ENCODE results near the gene CYBA. TPM values are rescaled to one million over a fixed set of nuclear protein-coding genes. Genes with fewer than 3 reads are reported as not detected.

The CYBA gene
- total and polyA plus RNA-seq, 3 experiments from 2014 or later: 208 to 1,129 (median 237) TPM

GRCh38 chr16:88657371-88657770, 6.5 kb upstream of the CYBA start:
- H3K4me1 Mint-ChIP-seq: peaks cover 10 to 15% (median 14%) of the 10 kb centered on the region in 3 donors
- H3K4me1 ChIP-seq (ENCODE audit: insufficient read depth, low read length): peaks cover 6% of the 10 kb centered on the region
- peaks cover 0 to 37% (median 0%) of the 10 kb centered on the region in 3 donors for H3K36me3 Mint-ChIP-seq
- no peak overlapping the region for H3K27ac Mint-ChIP-seq
- H3K27me3 Mint-ChIP-seq: no peaks in the 10 kb centered on the region
- no peaks in the 10 kb centered on the region for H3K36me3 ChIP-seq (ENCODE audit: insufficient read depth, low read length)
- H3K4me3 Mint-ChIP-seq: no peak overlapping the region
- no peaks in the 10 kb centered on the region for H3K9me3 Mint-ChIP-seq
- H3K4me3 ChIP-seq (ENCODE audit: low read length): no peak overlapping the region
- H3K9me3 ChIP-seq (ENCODE audit: low read length): no peaks in the 10 kb centered on the region
- POLR2A ChIA-PET: no interaction called here
- CTCF ChIA-PET: interaction anchor here (1.5 kb wide), 1 partner anchor 24 kb away, joined by 3 read pairs; no protein-coding TSS in a partner anchor
- H3K27ac ChIP-seq (ENCODE audit: low read depth, low read length): no peak overlapping the region
- DNase-seq: no peak
- no peaks in the 10 kb centered on the region for H3K27me3 ChIP-seq (ENCODE audit: insufficient read depth, low read length, poor library complexity, severe bottlenecking)

- POLR2A ChIA-PET: no interaction called here
- no peak overlapping the region for H3K4me3 ChIP-seq (ENCODE audit: low read length)
- Mint-ChIP-seq H3K4me3 (no peak overlapping the region), H3K27me3 (no peaks in the 10 kb centered on the region), H3K36me3 (peaks cover 0 to 34% (median 0%) of the 10 kb centered on the region in 3 donors), H3K27ac (no peak overlapping the region), H3K9me3 (no peaks in the 10 kb centered on the region), H3K4me1 (peaks cover 6 to 15% (median 8%) of the 10 kb centered on the region in 3 donors)
- DNase-seq: no peak
- no peaks in the 10 kb centered on the region for H3K27me3 ChIP-seq (ENCODE audit: insufficient read depth, low read length, poor library complexity, severe bottlenecking)
- CTCF ChIA-PET: interaction anchor here (1.5 kb wide), 1 partner anchor 25 kb away, joined by 3 read pairs; no protein-coding TSS in a partner anchor
- H3K27ac ChIP-seq (ENCODE audit: low read depth, low read length): no peak overlapping the region
- no peaks in the 10 kb centered on the region for H3K9me3 ChIP-seq (ENCODE audit: low read length)
- H3K4me1 ChIP-seq (ENCODE audit: insufficient read depth, low read length): peaks cover 7% of the 10 kb centered on the region
- H3K36me3 ChIP-seq (ENCODE audit: insufficient read depth, low read length): no peaks in the 10 kb centered on the region
Measured at GRCh38 chr16:88656291-88656980, 5.6 kb upstream of the CYBA start.

- DNase-seq: no peak
- POLR2A ChIA-PET: no interaction called here
- H3K4me1 Mint-ChIP-seq: peaks cover 5 to 14% (median 6%) of the 10 kb centered on the region in 3 donors
- no peak overlapping the region for H3K27ac Mint-ChIP-seq
- no peaks in the 10 kb centered on the region for H3K27me3 Mint-ChIP-seq
- H3K9me3 Mint-ChIP-seq: no peaks in the 10 kb centered on the region
- no peak overlapping the region for H3K4me3 Mint-ChIP-seq
- H3K27ac ChIP-seq (ENCODE audit: low read depth, low read length): no peak overlapping the region
- CTCF ChIA-PET: no interaction called here
- peaks cover 0 to 37% (median 0%) of the 10 kb centered on the region in 3 donors for H3K36me3 Mint-ChIP-seq
- peaks cover 11% of the 10 kb centered on the region for H3K4me1 ChIP-seq (ENCODE audit: insufficient read depth, low read length)
- no peaks in the 10 kb centered on the region for H3K27me3 ChIP-seq (ENCODE audit: insufficient read depth, low read length, poor library complexity, severe bottlenecking)
- no peaks in the 10 kb centered on the region for H3K36me3 ChIP-seq (ENCODE audit: insufficient read depth, low read length)
- H3K4me3 ChIP-seq (ENCODE audit: low read length): no peak overlapping the region
- no peaks in the 10 kb centered on the region for H3K9me3 ChIP-seq (ENCODE audit: low read length)
Measured at GRCh38 chr16:88655733-88656281, 5.0 kb upstream of the CYBA start.

GRCh38 chr16:88655053-88655732, 4.3 kb upstream of the CYBA start:
- Mint-ChIP-seq H3K4me3 (peak overlapping the region in 1 of 7 donors; percentile 62), H3K4me1 (peaks cover 6 to 15% (median 6%) of the 10 kb centered on the region in 3 donors), H3K27me3 (no peaks in the 10 kb centered on the region), H3K9me3 (no peaks in the 10 kb centered on the region), H3K27ac (peak overlapping the region in 1 of 8 donors; percentile 57), H3K36me3 (peaks cover 0 to 40% (median 0%) of the 10 kb centered on the region in 3 donors)
- ChIA-PET POLR2A (no interaction called here), CTCF (no interaction called here)
- Histone ChIP-seq H3K4me1 (ENCODE audit: insufficient read depth, low read length) (peaks cover 11% of the 10 kb centered on the region), H3K27me3 (ENCODE audit: insufficient read depth, low read length, poor library complexity, severe bottlenecking) (no peaks in the 10 kb centered on the region), H3K27ac (ENCODE audit: low read depth, low read length) (no peak overlapping the region), H3K4me3 (ENCODE audit: low read length) (no peak overlapping the region), H3K36me3 (ENCODE audit: insufficient read depth, low read length) (no peaks in the 10 kb centered on the region), H3K9me3 (ENCODE audit: low read length) (no peaks in the 10 kb centered on the region)
- no peak for DNase-seq

GRCh38 chr16:88654363-88655052, 3.7 kb upstream of the CYBA start:
- Histone ChIP-seq H3K36me3 (ENCODE audit: insufficient read depth, low read length) (peaks cover under 1% of the 10 kb centered on the region), H3K4me3 (ENCODE audit: low read length) (no peak overlapping the region), H3K27me3 (ENCODE audit: insufficient read depth, low read length, poor library complexity, severe bottlenecking) (no peaks in the 10 kb centered on the region), H3K4me1 (ENCODE audit: insufficient read depth, low read length) (peaks cover 18% of the 10 kb centered on the region), H3K27ac (ENCODE audit: low read depth, low read length) (no peak overlapping the region), H3K9me3 (ENCODE audit: low read length) (no peaks in the 10 kb centered on the region)
- H3K9me3 Mint-ChIP-seq: no peaks in the 10 kb centered on the region
- CTCF ChIA-PET: no interaction called here
- H3K4me3 Mint-ChIP-seq: peak overlapping the region in 2 of 7 donors; percentile 62 to 83
- H3K36me3 Mint-ChIP-seq: peaks cover 0 to 42% (median 0%) of the 10 kb centered on the region in 3 donors
- no peak for DNase-seq
- H3K4me1 Mint-ChIP-seq: peaks cover 7 to 19% (median 8%) of the 10 kb centered on the region in 3 donors
- H3K27me3 Mint-ChIP-seq: no peaks in the 10 kb centered on the region
- H3K27ac Mint-ChIP-seq: peak overlapping the region in 4 of 8 donors; percentile 40 to 79 (median 64)
- POLR2A ChIA-PET: no interaction called here

- Mint-ChIP-seq H3K4me3 (peak overlapping the region in 1 of 7 donors; percentile 51), H3K36me3 (peaks cover 0 to 46% (median 0%) of the 10 kb centered on the region in 3 donors), H3K27me3 (peaks cover 0 to 2% of the 10 kb centered on the region in 2 donors), H3K9me3 (no peaks in the 10 kb centered on the region), H3K27ac (peak overlapping the region; percentile 22 to 83 (median 68)), H3K4me1 (peaks cover 13 to 25% (median 13%) of the 10 kb centered on the region in 3 donors)
- CTCF ChIA-PET: no interaction called here
- peaks cover 24% of the 10 kb centered on the region for H3K4me1 ChIP-seq (ENCODE audit: insufficient read depth, low read length)
- no peaks in the 10 kb centered on the region for H3K27me3 ChIP-seq (ENCODE audit: insufficient read depth, low read length, poor library complexity, severe bottlenecking)
- POLR2A ChIA-PET: no interaction called here
- H3K4me3 ChIP-seq (ENCODE audit: low read length): no peak overlapping the region
- no peaks in the 10 kb centered on the region for H3K9me3 ChIP-seq (ENCODE audit: low read length)
- H3K36me3 ChIP-seq (ENCODE audit: insufficient read depth, low read length): peaks cover 5% of the 10 kb centered on the region
- no peak overlapping the region for H3K27ac ChIP-seq (ENCODE audit: low read depth, low read length)
- DNase-seq: no peak
Measured at GRCh38 chr16:88653596-88654362, 2.9 kb upstream of the CYBA start.

GRCh38 chr16:88653101-88653500, 2.2 kb upstream of the CYBA start:
- H3K9me3 Mint-ChIP-seq: no peaks in the 10 kb centered on the region
- H3K27ac Mint-ChIP-seq: peak overlapping the region; percentile 22 to 83 (median 62)
- Histone ChIP-seq H3K27ac (ENCODE audit: low read depth, low read length) (no peak overlapping the region), H3K4me3 (ENCODE audit: low read length) (no peak overlapping the region), H3K27me3 (ENCODE audit: insufficient read depth, low read length, poor library complexity, severe bottlenecking) (no peaks in the 10 kb centered on the region), H3K9me3 (ENCODE audit: low read length) (no peaks in the 10 kb centered on the region), H3K4me1 (ENCODE audit: insufficient read depth, low read length) (peaks cover 24% of the 10 kb centered on the region), H3K36me3 (ENCODE audit: insufficient read depth, low read length) (peaks cover 5% of the 10 kb centered on the region)
- ChIA-PET POLR2A (no interaction called here), CTCF (no interaction called here)
- H3K4me1 Mint-ChIP-seq: peaks cover 13 to 28% (median 13%) of the 10 kb centered on the region in 3 donors
- H3K4me3 Mint-ChIP-seq: peak overlapping the region in 2 of 7 donors; percentile 28 to 51
- H3K36me3 Mint-ChIP-seq: peaks cover 0 to 47% (median 0%) of the 10 kb centered on the region in 3 donors
- DNase-seq: no peak
- peaks cover 0 to 2% of the 10 kb centered on the region in 2 donors for H3K27me3 Mint-ChIP-seq
